Right cardiac atrium (tissue), 5 donors: ENCODE data around the gene SCRN2. TPM values are rescaled to one million over a fixed set of nuclear protein-coding genes. Genes with fewer than 3 reads are reported as not detected.

ENCODE experiments used
- ATAC-seq, 2 donors: fragments of 200-7000 bp; cut with Tn5 transposase; one replicate each; pipeline versions ENCODE4 v1.8.0 to v1.9.1; 2020; ENCODE audit warnings: moderate library complexity in 2 of 2, mild to moderate bottlenecking in 1 of 2
- DNase-seq, 3 donors: peaks; one replicate each; pipeline ENCODE4 v3.0.0-alpha.2; 2020
- H3K27ac ChIP-seq: one replicate; pipeline ENCODE4 v1.5.1; 2013; ENCODE audit warnings: mild to moderate bottlenecking, low read length, control low read depth, moderate library complexity
- H3K27me3 ChIP-seq: one replicate; pipeline ENCODE4 v1.6.1; 2013; ENCODE audit not compliant: control insufficient read depth, insufficient read depth
- H3K4me1 ChIP-seq: one replicate; pipeline ENCODE4 v1.6.1; 2013; ENCODE audit warnings: low read length; ENCODE audit not compliant: control insufficient read depth, insufficient read depth
- H3K4me3 ChIP-seq: one replicate; pipeline ENCODE4 v1.5.1; 2013; ENCODE audit warnings: low read length, control low read depth
- H3K9me3 ChIP-seq: one replicate; pipeline ENCODE4 v1.6.1; 2013; ENCODE audit warnings: low read length; ENCODE audit not compliant: control insufficient read depth
- WGBS: extraction: QIAGEN DNeasy Blood & Tissue Kit; methylation state at CpG from one replicate; pipeline ENCODE4 v1.1.7; 2013; 5-methylcytosine and 5-hydroxymethylcytosine counted together
- intact Hi-C, 4 donors: fragments of 100-400 bp; cut with DNase I; formaldehyde crosslinking; loops; one replicate each; pipeline versions ENCODE4 v1.11.0 to v1.14.0; 2022 to 2023
- long read RNA-seq, 4 donors: library from polyadenylated mRNA; unstranded; transcript quantifications; one replicate each; pipeline ENCODE4 v2.0.0, GENCODE V29; 2020 to 2021
- polyA plus RNA-seq: library from polyadenylated mRNA; stranded (reverse); fragments of 200-250 nt; gene quantifications from one replicate; pipeline ENCODE4 v1.2.3, GENCODE V29; 2013
- total RNA-seq, 4 donors: library from RNA; stranded (reverse); fragmentation: NEBNext Ultra II Directional; extraction: Animal tissue kit (Norgen Biotek cat#: 25700); gene quantifications; one replicate each; pipeline ENCODE4 v1.2.1, GENCODE V29; 2021
- donor health status: healthy with polysubstance abuse.
- donor health status: DM: no; HTN: yes; CAD: no.
- donor health status: DM: no; HTN: no; CAD: no.
- donor health status: DM: no; HTN: yes; CAD: no; lungs with severe emphysema.
- donor health status: DM: yes; HTN: yes; CAD: no.

Gene SCRN2
- total RNA-seq (10 to 100 TPM; 36.6 to 51.8 (median 40.9) TPM), polyA plus RNA-seq (62.3 TPM)
- long read RNA-seq, donor 1, transcript SCRN2-212 (7 exons, 1,745 nt) = minor isoform, 16 of 131 reads
- long read RNA-seq, donor 1, transcript SCRN2-201 (8 exons, 1,548 nt) = major isoform, 71 of 131 reads
- long read RNA-seq, donor 1, transcript SCRN2-202 (7 exons, 1,779 nt) = minor isoform, 11 of 131 reads
- long read RNA-seq, donor 1, partial matches to known transcripts = 14 of 131 reads
- long read RNA-seq, donor 1, other reads (novel, unspliced or antisense) = 18 of 131 reads
- long read RNA-seq, donor 2, transcript SCRN2-201 (8 exons, 1,548 nt) = major isoform, 17 of 39 reads
- long read RNA-seq, donor 2, partial matches to known transcripts = 9 of 39 reads
- long read RNA-seq, donor 2, other reads (novel, unspliced or antisense) = 8 of 39 reads
- long read RNA-seq, donor 3, transcript SCRN2-202 (7 exons, 1,779 nt) = minor isoform, 14 of 257 reads
- long read RNA-seq, donor 3, transcript SCRN2-201 (8 exons, 1,548 nt) = major isoform, 131 of 257 reads
- long read RNA-seq, donor 3, transcript SCRN2-212 (7 exons, 1,745 nt) = minor isoform, 36 of 257 reads
- long read RNA-seq, donor 3, partial matches to known transcripts = 34 of 257 reads
- long read RNA-seq, donor 3, other reads (novel, unspliced or antisense) = 41 of 257 reads
- long read RNA-seq, donor 4, transcript SCRN2-201 (8 exons, 1,548 nt) = major isoform, 53 of 98 reads
- long read RNA-seq, donor 4, transcript SCRN2-212 (7 exons, 1,745 nt) = minor isoform, 15 of 98 reads
- long read RNA-seq, donor 4, partial matches to known transcripts = 5 of 98 reads
- long read RNA-seq, donor 4, other reads (novel, unspliced or antisense) = 20 of 98 reads

DNA sequence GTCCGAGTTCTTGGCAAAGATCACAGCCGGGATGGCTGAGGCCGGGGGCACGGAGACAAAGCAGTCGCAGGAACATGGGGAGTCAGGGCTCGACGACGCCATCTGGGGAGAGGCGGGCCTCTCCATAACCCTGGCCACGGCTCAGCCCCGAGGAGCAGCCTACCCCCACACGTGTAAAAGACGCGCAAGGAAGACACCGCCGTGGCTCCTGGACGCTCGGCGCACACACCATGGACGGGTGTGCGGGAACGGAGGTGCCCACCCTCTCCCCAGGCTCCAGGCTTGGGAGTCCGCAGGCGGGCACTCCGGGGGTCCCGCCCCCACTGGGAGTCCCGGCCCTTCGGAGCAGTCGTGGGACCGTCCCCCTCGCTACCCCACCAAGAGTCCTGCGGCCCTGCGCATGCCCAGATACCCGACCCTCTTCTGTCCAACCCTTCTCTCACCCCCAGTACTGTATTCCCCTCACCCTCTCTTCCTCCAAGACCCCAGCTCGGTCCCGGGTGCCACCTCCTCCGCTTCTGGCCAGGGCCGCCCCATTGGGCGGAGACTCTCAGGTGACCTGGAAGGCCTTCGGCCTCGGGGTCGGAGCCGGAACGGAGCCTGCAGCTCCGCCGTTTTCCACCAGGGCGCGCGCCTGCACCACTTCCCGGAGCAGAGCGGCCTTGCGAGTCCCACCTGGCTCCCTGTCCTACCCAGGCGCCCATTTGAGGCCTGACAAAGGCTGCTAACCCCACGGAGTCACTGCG, at the start of gene SCRN2:
TSS of gene SCRN2 (minus strand) at position 532 of the 746 bp plus-strand sequence. CDS start at position 102, 430 bp downstream.
- Histone ChIP-seq H3K27ac (peak within 1 kb of the TSS; percentile 37), H3K4me3 (peak within 1 kb of the TSS; percentile 62), H3K9me3 (no peaks in the 10 kb centered on the region), H3K4me1 (peaks cover 3% of the 10 kb centered on the region), H3K27me3 (no peaks in the 10 kb centered on the region)
- DNase-seq (peak; percentile 89 to 97 (median 97)), ATAC-seq (peak; percentile 90)
- intact Hi-C loops = loop anchor here (2.0 to 10.0 kb wide), 6 partner anchors 50 to 176 kb away; partner anchors contain the start of genes CDK5RAP3 (in 1 of the 4) and PNPO (in 1 of the 4)
- WGBS = under 1% methylated on average over 55 of the region's 55 CpGs

DNA sequence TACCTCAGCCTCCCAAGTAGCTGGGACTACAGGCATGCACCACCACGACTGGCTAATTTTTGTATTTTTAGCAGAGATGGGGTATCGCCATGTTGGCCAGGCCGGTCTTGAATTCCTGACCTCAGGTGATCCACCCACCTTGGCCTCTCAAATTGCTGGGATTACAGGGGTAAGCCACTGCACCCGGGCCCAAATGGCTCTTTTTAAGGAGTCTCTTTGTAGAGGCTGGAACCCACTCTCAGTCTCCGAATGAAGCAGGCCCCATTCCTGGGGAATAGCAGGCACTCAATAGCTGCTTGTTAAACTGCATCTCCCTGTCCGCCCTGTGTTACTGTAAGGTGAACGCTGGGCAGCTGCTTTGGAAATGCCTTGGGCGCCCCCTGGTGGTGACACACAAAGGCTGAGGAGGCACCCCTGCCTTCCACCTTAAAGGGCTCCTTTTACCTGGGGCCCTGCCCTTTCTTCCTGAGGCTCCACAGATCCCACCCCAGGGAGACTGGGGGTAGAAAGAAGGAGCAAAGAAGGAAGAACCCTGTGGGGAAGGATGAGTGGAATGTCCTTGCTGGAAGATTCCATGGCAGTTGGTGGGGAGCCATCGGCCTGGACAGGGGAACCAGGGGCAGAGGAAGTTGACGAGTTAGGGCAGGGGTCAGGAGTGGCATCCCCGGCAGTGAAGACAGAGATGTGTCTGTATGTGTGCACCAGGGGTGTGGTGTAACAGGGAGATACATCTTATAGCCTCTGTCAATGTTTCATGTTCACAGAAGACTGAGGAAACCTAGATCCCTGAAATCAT, 48.9 kb upstream of the SCRN2 start:
- H3K4me3 ChIP-seq = no peak overlapping the region
- DNase-seq = peak; percentile 90 to 95 (median 94)
- no peaks in the 10 kb centered on the region for H3K9me3 ChIP-seq
- no peaks in the 10 kb centered on the region for H3K27me3 ChIP-seq
- no peak overlapping the region for H3K27ac ChIP-seq
- ATAC-seq = peak; percentile 87 to 88
- H3K4me1 ChIP-seq = no peaks in the 10 kb centered on the region
- 38% methylated on average over 11 of the region's 11 CpGs for WGBS
- intact Hi-C loops = loop anchor here (1.0 to 10.0 kb wide), 5 partner anchors 47 to 65 kb away; partner anchors contain the start of genes SCRN2 (in 2 of the 4), PNPO (in 1 of the 4) and PRR15L (in 1 of the 4)

DNA sequence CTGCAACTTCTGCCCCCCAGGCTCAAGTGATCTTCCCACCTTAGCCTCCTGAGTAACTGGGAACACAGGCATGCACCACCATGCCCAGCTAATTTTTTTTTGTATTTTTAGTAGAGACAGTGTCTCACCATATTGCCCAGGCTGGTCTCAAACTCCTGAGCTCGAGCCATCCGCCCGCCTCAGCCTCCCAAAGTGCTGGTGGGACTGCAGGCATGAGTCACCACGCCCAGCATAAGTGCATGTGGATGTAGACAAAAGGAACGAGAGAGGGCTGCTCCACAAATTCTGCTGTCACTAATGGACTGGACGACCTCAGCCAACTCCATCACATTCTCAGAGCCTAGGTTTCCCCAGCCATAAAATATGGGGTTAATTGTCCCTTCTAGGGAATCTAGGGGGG, 47.2 kb upstream of the SCRN2 start:
- Histone ChIP-seq H3K27me3 (no peaks in the 10 kb centered on the region), H3K27ac (no peak overlapping the region), H3K9me3 (no peaks in the 10 kb centered on the region), H3K4me1 (no peaks in the 10 kb centered on the region), H3K4me3 (no peak overlapping the region)
- DNase-seq (peak in 1 of 3 donors; percentile 32), ATAC-seq (no peak)
- WGBS = 78% methylated on average over 6 of the region's 6 CpGs
- intact Hi-C loops = loop anchor here in 1 of 4 donors (2.0 kb wide), 1 partner anchor 45 kb away; no protein-coding TSS in a partner anchor

DNA sequence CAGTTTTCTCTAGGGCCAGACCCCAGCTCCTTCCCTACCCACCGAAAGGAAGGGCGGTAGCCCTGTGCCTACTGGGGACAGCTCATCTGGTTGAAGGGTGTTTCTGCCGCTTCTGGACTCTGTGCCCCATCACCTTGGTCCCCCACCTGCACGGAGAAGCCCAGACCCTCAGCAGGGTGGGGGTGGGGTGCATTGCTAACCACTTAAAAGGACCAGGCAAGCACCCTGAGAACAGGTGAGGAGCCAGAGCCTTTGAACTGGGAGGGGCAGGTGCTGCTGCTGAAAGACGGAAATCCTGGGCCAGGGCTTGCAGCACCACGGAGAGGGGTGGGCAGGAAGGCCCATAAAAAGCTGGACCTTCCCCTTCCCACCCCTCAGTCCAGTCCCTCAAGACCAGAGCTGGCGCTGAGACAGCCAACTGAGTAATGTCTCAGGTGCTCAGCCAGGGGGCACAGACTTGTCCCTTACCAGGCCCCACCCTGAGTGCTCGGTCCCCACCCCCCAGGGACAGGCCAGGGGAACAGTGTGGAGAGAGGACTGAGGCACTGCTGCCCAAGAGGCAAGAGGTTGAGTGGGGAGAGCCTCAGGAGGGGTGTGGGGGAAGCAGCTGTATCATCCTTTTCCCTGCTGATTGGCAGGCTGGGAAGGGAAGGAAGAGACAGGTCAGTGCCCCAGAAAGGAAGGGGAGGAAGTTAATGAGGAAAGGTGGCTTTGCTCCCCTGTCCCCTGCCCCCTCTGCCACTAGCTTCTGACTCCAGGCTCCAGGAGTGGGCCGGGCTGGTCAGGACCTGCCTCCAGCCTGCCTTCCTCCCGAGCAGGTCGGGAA, 44.0 kb upstream of the SCRN2 start:
- no peak overlapping the region for H3K27ac ChIP-seq
- ATAC-seq = peak in 1 of 2 donors; percentile 7
- H3K9me3 ChIP-seq = no peaks in the 10 kb centered on the region
- no peak overlapping the region for H3K4me3 ChIP-seq
- no peak for DNase-seq
- H3K4me1 ChIP-seq = no peaks in the 10 kb centered on the region
- no peaks in the 10 kb centered on the region for H3K27me3 ChIP-seq
- intact Hi-C loops = no loop called here
- 59% methylated on average over 11 of the region's 11 CpGs for WGBS

DNA sequence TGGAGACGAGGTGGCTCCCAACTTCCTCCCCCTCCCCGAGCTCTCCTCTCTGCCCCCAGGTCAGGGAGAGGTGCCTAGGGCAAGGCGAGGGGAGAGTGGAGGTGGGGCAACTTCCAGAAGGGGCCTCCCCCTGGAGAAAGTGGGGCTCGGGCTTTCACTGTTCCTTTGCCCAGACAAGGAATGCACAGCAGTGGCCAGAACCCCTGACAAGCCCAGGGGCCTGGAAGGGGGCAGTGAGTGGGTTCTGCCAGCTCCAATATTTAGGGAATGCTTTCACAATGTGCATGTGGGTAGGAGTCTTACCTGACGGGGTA, 43.3 kb upstream of the SCRN2 start:
- no peaks in the 10 kb centered on the region for H3K27me3 ChIP-seq
- no peaks in the 10 kb centered on the region for H3K4me1 ChIP-seq
- no peak overlapping the region for H3K4me3 ChIP-seq
- H3K9me3 ChIP-seq = no peaks in the 10 kb centered on the region
- intact Hi-C loops = no loop called here
- WGBS = 46% methylated on average over 5 of the region's 5 CpGs
- H3K27ac ChIP-seq = no peak overlapping the region
- no peak for ATAC-seq
- no peak for DNase-seq

DNA sequence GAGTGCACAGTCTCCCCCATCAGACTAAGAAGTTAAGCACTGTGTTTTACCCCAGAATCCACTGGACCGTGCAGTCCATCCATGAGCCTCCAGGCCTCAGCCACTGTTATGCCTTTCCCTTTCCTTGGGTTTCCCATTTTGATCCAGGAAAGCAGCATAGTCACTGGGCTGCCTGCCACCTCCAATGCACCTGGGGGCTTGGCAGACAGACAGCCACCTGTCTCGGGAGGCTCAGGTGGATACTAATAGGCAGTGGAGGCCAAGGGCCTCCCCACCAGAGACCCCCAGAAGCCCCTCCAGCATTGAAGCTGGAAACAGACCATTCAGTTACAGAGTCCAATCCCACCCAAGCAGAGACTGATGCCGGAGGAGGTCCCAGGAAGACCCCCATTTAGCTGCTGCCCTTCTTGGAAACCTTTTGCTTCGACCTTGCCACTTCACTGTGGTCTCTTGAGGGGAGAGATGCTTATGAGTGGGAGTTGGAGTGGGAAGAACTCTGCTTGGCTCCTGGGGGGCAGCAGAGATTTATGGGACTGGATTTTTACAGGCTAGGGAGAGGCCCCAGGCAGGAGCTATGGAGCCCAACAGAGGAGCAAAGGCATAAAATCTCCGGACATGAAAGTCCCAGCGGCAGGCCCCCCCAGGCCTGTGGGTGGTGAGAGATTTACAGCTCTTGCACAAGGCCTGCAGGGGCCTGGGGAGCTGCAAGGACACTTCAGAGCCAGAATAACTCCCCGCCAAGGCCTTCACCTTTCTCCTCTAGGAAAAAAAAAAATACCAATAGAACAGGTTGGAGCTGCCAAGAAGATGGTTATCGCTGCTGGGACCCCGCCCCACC, 42.7 kb upstream of the SCRN2 start:
- H3K4me3 ChIP-seq = no peak overlapping the region
- no peak overlapping the region for H3K27ac ChIP-seq
- ATAC-seq (no peak), DNase-seq (no peak)
- H3K9me3 ChIP-seq = no peaks in the 10 kb centered on the region
- H3K4me1 ChIP-seq = no peaks in the 10 kb centered on the region
- H3K27me3 ChIP-seq = no peaks in the 10 kb centered on the region
- 74% methylated on average over 9 of the region's 9 CpGs for WGBS
- intact Hi-C loops = no loop called here

DNA sequence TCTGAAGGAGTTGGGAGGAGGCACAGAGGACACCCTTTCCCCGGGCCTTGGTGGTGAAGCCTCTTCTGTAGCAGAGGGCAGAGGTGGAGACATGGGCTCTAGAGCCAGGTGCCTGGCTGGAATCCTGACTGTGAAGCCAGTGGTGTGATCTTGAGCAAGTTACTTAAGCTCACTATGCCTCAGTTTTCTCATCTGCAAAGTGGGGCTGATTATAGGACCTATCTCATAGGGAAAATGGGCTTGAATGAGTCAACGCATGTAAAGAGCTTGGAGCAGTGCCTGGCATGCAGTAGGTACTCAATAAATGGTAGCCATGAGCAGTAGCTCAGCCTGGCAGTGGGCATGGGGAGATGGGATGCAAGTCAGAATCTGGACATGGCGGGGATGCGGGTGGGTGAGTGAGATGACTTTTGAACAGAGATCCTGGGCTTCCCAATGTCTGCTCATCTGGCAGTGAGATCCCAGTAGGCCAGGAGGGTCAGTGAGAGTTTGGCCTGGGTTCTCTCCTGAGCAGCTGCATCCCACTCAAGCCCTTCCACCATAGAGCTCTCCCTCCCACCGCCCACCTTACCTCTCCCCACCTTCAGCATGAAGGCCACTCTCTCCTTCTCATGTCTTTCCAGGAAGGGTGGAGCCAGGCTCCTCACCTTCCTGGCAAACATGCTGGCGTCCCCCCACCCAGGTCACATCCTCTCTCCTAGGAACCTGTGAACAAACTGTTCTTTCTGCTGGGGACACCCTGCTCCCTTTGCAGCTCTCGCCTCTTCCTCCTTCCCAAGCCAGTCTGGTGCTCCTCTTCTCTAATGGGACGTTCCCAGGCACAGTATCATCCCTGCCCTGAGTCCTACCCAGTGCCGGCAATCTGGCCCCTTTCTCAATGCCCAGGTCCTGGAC, 41.9 kb upstream of the SCRN2 start:
- 83% methylated on average over 9 of the region's 9 CpGs for WGBS
- DNase-seq (no peak), ATAC-seq (peak in 1 of 2 donors; percentile 49)
- Histone ChIP-seq H3K4me1 (no peaks in the 10 kb centered on the region), H3K27me3 (no peaks in the 10 kb centered on the region), H3K4me3 (no peak overlapping the region), H3K9me3 (no peaks in the 10 kb centered on the region), H3K27ac (no peak overlapping the region)
- intact Hi-C loops = no loop called here

DNA sequence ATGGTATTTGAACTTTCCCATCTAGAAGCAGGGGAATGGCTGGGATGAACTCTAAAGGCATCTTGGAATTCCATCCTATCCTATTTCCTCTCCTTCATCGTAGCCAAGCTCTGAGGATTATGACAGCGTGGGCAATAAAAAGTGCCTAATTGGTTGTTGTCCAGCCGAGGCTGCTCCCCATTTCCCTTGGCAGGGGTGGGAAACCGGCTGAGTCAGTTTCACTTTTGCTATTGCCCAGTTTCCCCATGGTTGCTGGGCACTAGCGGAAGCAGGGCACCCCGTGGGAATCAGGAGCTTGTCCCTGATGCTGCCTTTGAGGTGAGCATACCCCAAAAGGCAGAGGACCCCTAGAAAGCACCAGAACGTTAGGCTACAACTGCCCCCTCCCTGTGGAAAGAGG, 41.2 kb upstream of the SCRN2 start:
- Histone ChIP-seq H3K4me1 (no peaks in the 10 kb centered on the region), H3K4me3 (no peak overlapping the region), H3K9me3 (no peaks in the 10 kb centered on the region), H3K27me3 (no peaks in the 10 kb centered on the region), H3K27ac (no peak overlapping the region)
- DNase-seq (no peak), ATAC-seq (peak; percentile 32 to 42)
- intact Hi-C loops = no loop called here
- WGBS = 32% methylated on average over 7 of the region's 7 CpGs
